ENCODE measurements around the gene ADGRV1.

- TF ChIP-seq EP300 (IDR thresholded peaks at IDR 0.05; ENCODE audit: borderline replicate concordance in 1 of 2, low read depth in 1 of 2, low read length in 1 of 2) (no peak), CTCF (IDR thresholded peaks at IDR 0.05) (no peak), PBX3 (IDR thresholded peaks at IDR 0.05) (no peak), ELF1 (IDR thresholded peaks at IDR 0.05) (no peak), RFX5 (IDR thresholded peaks at IDR 0.05; ENCODE audit: low read length) (no peak), YY1 (IDR thresholded peaks at IDR 0.05; ENCODE audit: low read depth) (no peak), USF1 (IDR thresholded peaks at IDR 0.05; ENCODE audit: borderline replicate concordance, low read depth) (no peak), GATA2 (CRISPR knock-in tag; IDR thresholded peaks at IDR 0.05) (no peak), POLR2AphosphoS5 (IDR thresholded peaks at IDR 0.05; ENCODE audit: low read depth, low read length) (no peak), ZBTB33 (IDR thresholded peaks at IDR 0.05; ENCODE audit: borderline replicate concordance, low read depth) (no peak), NFIC (IDR thresholded peaks at IDR 0.05; ENCODE audit: borderline replicate concordance) (no peak), JUND (IDR thresholded peaks at IDR 0.05) (no peak)
- TF ChIP-seq, protein P1, sequence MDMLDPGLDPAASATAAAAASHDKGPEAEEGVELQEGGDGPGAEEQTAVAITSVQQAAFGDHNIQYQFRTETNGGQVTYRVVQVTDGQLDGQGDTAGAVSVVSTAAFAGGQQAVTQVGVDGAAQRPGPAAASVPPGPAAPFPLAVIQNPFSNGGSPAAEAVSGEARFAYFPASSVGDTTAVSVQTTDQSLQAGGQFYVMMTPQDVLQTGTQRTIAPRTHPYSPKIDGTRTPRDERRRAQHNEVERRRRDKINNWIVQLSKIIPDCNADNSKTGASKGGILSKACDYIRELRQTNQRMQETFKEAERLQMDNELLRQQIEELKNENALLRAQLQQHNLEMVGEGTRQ (IDR thresholded peaks at IDR 0.05; ENCODE audit: borderline replicate concordance, low read depth, low read length): no peak
Observed at GRCh38 chr5:90514520-90514919, 44.1 kb upstream of the ADGRV1 start.

Measured in SK-N-SH (cell line).